Gastroesophageal sphincter (tissue), 4 donors: ENCODE measurements around the gene HTR2B. TPM values are rescaled to one million over a fixed set of nuclear protein-coding genes. Genes with fewer than 3 reads are reported as not detected.

ENCODE experiments used
- ATAC-seq: fragments of 150-250 bp; one replicate; pipeline ENCODE4 v1.9.1; 2016; ENCODE audit warnings: mild to moderate bottlenecking, moderate library complexity
- H3K27ac ChIP-seq, 4 donors: fragments of 200-600 bp; sonication (generic) in 3 of 4; 1 replicate in 3 of 4; 2 replicates in 1 of 4; pipeline ENCODE4 v1.5.1; 2016 to 2019
- H3K27me3 ChIP-seq: fragments of 200-600 bp; sonication (generic); one replicate; pipeline ENCODE4 v1.5.1; 2019
- H3K36me3 ChIP-seq, 2 donors: fragments of 200-600 bp; sonication (generic); one replicate each; pipeline ENCODE4 v1.5.1; 2019; ENCODE audit warnings: control low read depth in 1 of 2
- H3K4me1 ChIP-seq, 3 donors: fragments of 200-600 bp; sonication (generic); 1 replicate in 2 of 3; 2 replicates in 1 of 3; pipeline ENCODE4 v1.5.1; 2016 to 2019; ENCODE audit warnings: control low read depth in 2 of 3
- H3K4me3 ChIP-seq, 2 donors: fragments of 200-600 bp; sonication (generic); one replicate each; pipeline ENCODE4 v1.5.1; 2019; ENCODE audit warnings: mild to moderate bottlenecking in 1 of 2, moderate library complexity in 1 of 2
- H3K9me3 ChIP-seq, 3 donors: fragments of 200-600 bp; sonication (generic); one replicate each; pipeline ENCODE4 v1.5.1; 2017 to 2019; ENCODE audit warnings: control low read depth in 2 of 3
- EP300 ChIP-seq: sonication (generic); formaldehyde crosslinking; IDR thresholded peaks from one replicate; pipeline ENCODE4 v1.6.1; 2017; ENCODE audit warnings: antibody characterized with exemption, mild to moderate bottlenecking
- POLR2A ChIP-seq, 2 donors: fragments of 450-650 bp; IDR thresholded peaks; one replicate each; pipeline ENCODE4 v1.6.1; 2017; ENCODE audit warnings: antibody characterized with exemption in 2 of 2, mild to moderate bottlenecking in 2 of 2, moderate library complexity in 1 of 2
- POLR2AphosphoS5 ChIP-seq: sonication (generic); formaldehyde crosslinking; IDR thresholded peaks from one replicate; pipeline ENCODE4 v1.6.1; 2017; ENCODE audit warnings: antibody characterized with exemption
- WGBS, 2 donors: methylation state at CpG; one replicate each; pipeline ENCODE4 v1.1.5; 2018; ENCODE audit warnings: low coverage in 1 of 2; 5-methylcytosine and 5-hydroxymethylcytosine counted together
- total RNA-seq, 4 donors: library from RNA; depleted of rRNA; stranded (reverse); fragments of >200 nt; gene quantifications; one replicate each; pipeline ENCODE4 v1.1.0, GENCODE V29; 2016
- TF ChIP-seq, protein P1 (sequence below), 4 experiments: fragments of 200-600 bp in 2 of 4; fragments of 450-650 bp in 2 of 4; sonication (generic) in 1 of 4; IDR thresholded peaks; one replicate each; pipeline ENCODE4 v1.5.1; 2017 to 2019; ENCODE audit warnings: antibody characterized with exemption in 4 of 4, mild to moderate bottlenecking in 2 of 4, moderate library complexity in 2 of 4

The HTR2B gene
- total RNA-seq, 4 donors from 2014 or later = 6.8 to 17.3 (median 16.0) TPM

- peak overlapping the region in 3 of 4 donors; percentile 6 to 53 (median 50) for H3K27ac ChIP-seq
- no peak for ATAC-seq
- H3K9me3 ChIP-seq = no peaks in the 10 kb centered on the region
- H3K4me1 ChIP-seq = peaks cover 0 to 11% (median 7%) of the 10 kb centered on the region in 3 donors
- H3K36me3 ChIP-seq = peaks cover 8 to 68% of the 10 kb centered on the region in 2 donors
- H3K4me3 ChIP-seq = no peak overlapping the region
- no peak for TF ChIP-seq EP300
- TF ChIP-seq POLR2A (IDR thresholded peaks at IDR 0.05) = no peak
- TF ChIP-seq, protein P1, sequence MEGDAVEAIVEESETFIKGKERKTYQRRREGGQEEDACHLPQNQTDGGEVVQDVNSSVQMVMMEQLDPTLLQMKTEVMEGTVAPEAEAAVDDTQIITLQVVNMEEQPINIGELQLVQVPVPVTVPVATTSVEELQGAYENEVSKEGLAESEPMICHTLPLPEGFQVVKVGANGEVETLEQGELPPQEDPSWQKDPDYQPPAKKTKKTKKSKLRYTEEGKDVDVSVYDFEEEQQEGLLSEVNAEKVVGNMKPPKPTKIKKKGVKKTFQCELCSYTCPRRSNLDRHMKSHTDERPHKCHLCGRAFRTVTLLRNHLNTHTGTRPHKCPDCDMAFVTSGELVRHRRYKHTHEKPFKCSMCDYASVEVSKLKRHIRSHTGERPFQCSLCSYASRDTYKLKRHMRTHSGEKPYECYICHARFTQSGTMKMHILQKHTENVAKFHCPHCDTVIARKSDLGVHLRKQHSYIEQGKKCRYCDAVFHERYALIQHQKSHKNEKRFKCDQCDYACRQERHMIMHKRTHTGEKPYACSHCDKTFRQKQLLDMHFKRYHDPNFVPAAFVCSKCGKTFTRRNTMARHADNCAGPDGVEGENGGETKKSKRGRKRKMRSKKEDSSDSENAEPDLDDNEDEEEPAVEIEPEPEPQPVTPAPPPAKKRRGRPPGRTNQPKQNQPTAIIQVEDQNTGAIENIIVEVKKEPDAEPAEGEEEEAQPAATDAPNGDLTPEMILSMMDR (IDR thresholded peaks at IDR 0.05) = no peak
- TF ChIP-seq POLR2AphosphoS5 = no peak
- WGBS, 2 donors = 76 to 91% methylated on average over 4 of the region's 4 CpGs
- H3K27me3 ChIP-seq = no peaks in the 10 kb centered on the region
These were observed 43.8 kb upstream of the HTR2B start for GRCh38 chr2:231168460-231169139.

GRCh38 chr2:231167745-231168459 lies 43.1 kb upstream of the HTR2B start:
- no peaks in the 10 kb centered on the region for H3K27me3 ChIP-seq
- no peak overlapping the region for H3K4me3 ChIP-seq
- peaks cover 8 to 62% of the 10 kb centered on the region in 2 donors for H3K36me3 ChIP-seq
- no peak overlapping the region for H3K27ac ChIP-seq
- peaks cover 0 to 18% (median 7%) of the 10 kb centered on the region in 3 donors for H3K4me1 ChIP-seq
- TF ChIP-seq POLR2AphosphoS5 (no peak), EP300 (no peak), POLR2A (IDR thresholded peaks at IDR 0.05) (no peak)
- TF ChIP-seq, protein P1 (IDR thresholded peaks at IDR 0.05) = no peak
- WGBS, 2 donors = 65 to 72% methylated on average over 5 to 6 of the region's 6 CpGs
- H3K9me3 ChIP-seq = no peaks in the 10 kb centered on the region
- no peak for ATAC-seq

GRCh38 chr2:231163414-231164095 lies 38.7 kb upstream of the HTR2B start:
- H3K36me3 ChIP-seq = peaks cover 8 to 33% of the 10 kb centered on the region in 2 donors
- TF ChIP-seq, protein P1 (IDR thresholded peaks at IDR 0.05) = no peak
- TF ChIP-seq POLR2AphosphoS5 = no peak
- TF ChIP-seq EP300 = no peak
- no peak for TF ChIP-seq POLR2A (IDR thresholded peaks at IDR 0.05)
- peak overlapping the region in 2 of 4 donors; percentile 70 to 79 for H3K27ac ChIP-seq
- H3K4me3 ChIP-seq = no peak overlapping the region
- ATAC-seq = no peak
- H3K4me1 ChIP-seq = peaks cover 5 to 47% (median 9%) of the 10 kb centered on the region in 3 donors
- H3K9me3 ChIP-seq = no peaks in the 10 kb centered on the region
- whole genome bisulfite sequencing, 2 donors = 88% methylated on average over 4 of the region's 4 CpGs
- H3K27me3 ChIP-seq = no peaks in the 10 kb centered on the region

- H3K4me3 ChIP-seq = no peak overlapping the region
- H3K27ac ChIP-seq = peak overlapping the region in 3 of 4 donors; percentile 70 to 79 (median 79)
- peaks cover 8 to 32% of the 10 kb centered on the region in 2 donors for H3K36me3 ChIP-seq
- WGBS, 2 donors = 83 to 89% methylated on average over 3 of the region's 3 CpGs
- H3K27me3 ChIP-seq = no peaks in the 10 kb centered on the region
- TF ChIP-seq, protein P1 (IDR thresholded peaks at IDR 0.05) = no peak
- TF ChIP-seq POLR2A (IDR thresholded peaks at IDR 0.05) (no peak), POLR2AphosphoS5 (no peak), EP300 (no peak)
- no peaks in the 10 kb centered on the region for H3K9me3 ChIP-seq
- H3K4me1 ChIP-seq = peaks cover 5 to 47% (median 9%) of the 10 kb centered on the region in 3 donors
- ATAC-seq = no peak
These were observed 38.2 kb upstream of the HTR2B start for GRCh38 chr2:231163011-231163410.
